ENCODE measurements around the gene OR5B12. TPM values are rescaled to one million over a fixed set of nuclear protein-coding genes. Genes with fewer than 3 reads are reported as not detected.

Gene OR5B12
- total RNA-seq, 2 donors from 2014 or later: not detected

DNA sequence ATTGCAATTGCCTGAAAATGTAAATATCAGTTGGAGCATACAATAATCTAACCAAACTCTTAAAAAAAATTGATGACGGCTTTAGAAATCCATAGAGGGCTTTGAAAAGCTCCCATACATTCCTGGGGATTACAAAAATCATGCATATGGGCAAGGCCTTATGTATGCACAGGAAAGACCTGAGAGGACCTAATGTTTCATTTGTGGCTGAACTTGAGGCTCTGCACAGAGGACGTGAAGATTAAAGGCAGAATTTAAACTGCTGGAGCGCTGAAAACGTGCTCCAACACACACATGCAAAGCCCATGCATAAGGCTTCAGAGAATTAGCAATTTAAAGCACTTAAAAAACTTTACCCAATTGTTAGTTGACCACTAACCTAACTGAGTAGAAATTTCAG is 3.5 kb downstream of the OR5B12 start:
- Histone ChIP-seq H3K4me1 (replicated peaks) (no peaks in the 10 kb centered on the region), H3K27me3 (replicated peaks; ENCODE audit: insufficient read depth) (no peaks in the 10 kb centered on the region), H3K4me3 (no peak overlapping the region), H3K27ac (no peak overlapping the region), H3K36me3 (no peaks in the 10 kb centered on the region), H3K9me3 (no peaks in the 10 kb centered on the region)
- TF ChIP-seq POLR2AphosphoS5 (IDR thresholded peaks at IDR 0.05) (no peak), POLR2A (IDR thresholded peaks at IDR 0.05) (no peak)
- TF ChIP-seq, protein P1, sequence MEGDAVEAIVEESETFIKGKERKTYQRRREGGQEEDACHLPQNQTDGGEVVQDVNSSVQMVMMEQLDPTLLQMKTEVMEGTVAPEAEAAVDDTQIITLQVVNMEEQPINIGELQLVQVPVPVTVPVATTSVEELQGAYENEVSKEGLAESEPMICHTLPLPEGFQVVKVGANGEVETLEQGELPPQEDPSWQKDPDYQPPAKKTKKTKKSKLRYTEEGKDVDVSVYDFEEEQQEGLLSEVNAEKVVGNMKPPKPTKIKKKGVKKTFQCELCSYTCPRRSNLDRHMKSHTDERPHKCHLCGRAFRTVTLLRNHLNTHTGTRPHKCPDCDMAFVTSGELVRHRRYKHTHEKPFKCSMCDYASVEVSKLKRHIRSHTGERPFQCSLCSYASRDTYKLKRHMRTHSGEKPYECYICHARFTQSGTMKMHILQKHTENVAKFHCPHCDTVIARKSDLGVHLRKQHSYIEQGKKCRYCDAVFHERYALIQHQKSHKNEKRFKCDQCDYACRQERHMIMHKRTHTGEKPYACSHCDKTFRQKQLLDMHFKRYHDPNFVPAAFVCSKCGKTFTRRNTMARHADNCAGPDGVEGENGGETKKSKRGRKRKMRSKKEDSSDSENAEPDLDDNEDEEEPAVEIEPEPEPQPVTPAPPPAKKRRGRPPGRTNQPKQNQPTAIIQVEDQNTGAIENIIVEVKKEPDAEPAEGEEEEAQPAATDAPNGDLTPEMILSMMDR (IDR thresholded peaks at IDR 0.05): no peak
- no peak for DNase-seq (ENCODE audit: low spot score)
- 71% methylated on average over 4 of the region's 4 CpGs for WGBS
- intact Hi-C loops (cut with DNase I): no loop called here

DNA sequence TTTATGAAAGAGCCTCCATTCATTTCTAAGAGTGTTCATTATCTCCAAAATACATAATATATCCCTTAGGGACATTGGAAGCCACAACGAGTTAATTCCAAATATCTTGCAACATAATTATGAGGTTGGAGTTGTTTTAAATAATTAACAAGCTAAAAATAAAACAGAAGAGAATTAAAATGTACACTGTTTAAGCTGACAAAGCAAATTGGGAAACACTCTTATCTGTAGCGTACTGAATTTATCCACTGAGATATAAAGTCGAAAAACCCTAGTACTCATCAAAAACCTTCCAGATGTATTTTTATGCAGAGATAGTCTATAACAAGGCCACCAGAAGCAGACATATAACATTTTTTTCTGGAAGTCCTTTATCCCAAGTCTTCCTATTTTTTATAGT is 7.8 kb downstream of the OR5B12 start:
- intact Hi-C loops (cut with DNase I): no loop called here
- TF ChIP-seq POLR2AphosphoS5 (IDR thresholded peaks at IDR 0.05) (no peak), POLR2A (IDR thresholded peaks at IDR 0.05) (no peak)
- TF ChIP-seq, protein P1 (IDR thresholded peaks at IDR 0.05): no peak
- H3K36me3 ChIP-seq: no peaks in the 10 kb centered on the region
- DNase-seq (ENCODE audit: low spot score): no peak
- H3K4me1 ChIP-seq (replicated peaks): no peaks in the 10 kb centered on the region
- no peak overlapping the region for H3K27ac ChIP-seq
- H3K4me3 ChIP-seq: no peak overlapping the region
- no peaks in the 10 kb centered on the region for H3K27me3 ChIP-seq (replicated peaks; ENCODE audit: insufficient read depth)
- WGBS: 93% methylated on average over 3 of the region's 3 CpGs
- H3K9me3 ChIP-seq: no peaks in the 10 kb centered on the region

DNA sequence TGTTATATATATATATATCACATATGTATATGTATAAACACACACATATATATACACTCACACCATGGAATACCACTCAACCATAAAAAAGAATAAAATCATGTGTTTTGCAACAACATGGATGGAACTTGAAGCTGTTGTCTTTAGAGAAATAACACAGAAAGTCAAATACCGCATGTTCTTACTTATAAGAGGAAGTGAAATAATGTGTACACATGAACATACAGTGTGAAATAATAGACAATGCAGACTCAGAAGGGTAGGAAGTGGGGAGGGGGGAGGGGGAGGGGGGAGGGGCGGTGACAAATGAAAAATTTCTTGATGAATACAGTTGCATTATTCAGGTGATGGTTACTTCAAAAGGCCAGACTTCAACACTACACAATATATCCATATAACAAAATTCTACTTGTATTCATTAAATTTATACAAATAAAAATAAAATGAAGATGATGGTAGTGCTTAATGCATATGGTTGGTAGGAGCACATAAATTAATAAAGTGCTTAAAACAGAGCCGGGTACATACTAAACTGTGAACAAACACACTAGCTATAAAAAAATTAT is 8.3 kb downstream of the OR5B12 start:
- H3K27me3 ChIP-seq (replicated peaks; ENCODE audit: insufficient read depth): no peaks in the 10 kb centered on the region
- no peak overlapping the region for H3K4me3 ChIP-seq
- H3K27ac ChIP-seq: no peak overlapping the region
- intact Hi-C loops (cut with DNase I): no loop called here
- H3K4me1 ChIP-seq (replicated peaks): no peaks in the 10 kb centered on the region
- no peaks in the 10 kb centered on the region for H3K9me3 ChIP-seq
- TF ChIP-seq POLR2A (IDR thresholded peaks at IDR 0.05): no peak
- TF ChIP-seq, protein P1 (IDR thresholded peaks at IDR 0.05): no peak
- no peak for TF ChIP-seq POLR2AphosphoS5 (IDR thresholded peaks at IDR 0.05)
- DNase-seq (ENCODE audit: low spot score): no peak
- 72% methylated on average over 3 of the region's 3 CpGs for WGBS
- H3K36me3 ChIP-seq: no peaks in the 10 kb centered on the region

DNA sequence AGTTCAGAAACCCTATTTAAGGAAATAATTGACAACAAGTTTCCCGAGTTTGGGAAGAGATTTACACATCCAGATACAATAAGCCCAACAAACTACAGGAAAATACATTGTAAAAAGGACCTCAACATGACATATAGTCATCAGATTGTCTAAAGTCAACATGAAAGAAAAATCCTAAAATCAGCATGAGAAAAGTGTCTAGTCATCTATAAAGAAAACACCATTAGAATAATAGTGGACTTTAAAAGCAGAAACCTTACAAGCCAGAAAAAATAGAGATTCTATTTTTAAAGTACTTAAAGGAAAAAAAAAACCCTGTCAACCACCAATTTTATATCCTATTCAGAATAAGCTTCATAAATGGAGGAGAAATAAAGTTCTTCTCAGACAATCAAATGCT is 12.8 kb downstream of the OR5B12 start:
- WGBS: 41% methylated on average over 1 of the region's 1 CpG
- Histone ChIP-seq H3K4me3 (no peak overlapping the region), H3K4me1 (replicated peaks) (no peaks in the 10 kb centered on the region), H3K27ac (no peak overlapping the region), H3K9me3 (no peaks in the 10 kb centered on the region), H3K36me3 (no peaks in the 10 kb centered on the region), H3K27me3 (replicated peaks; ENCODE audit: insufficient read depth) (no peaks in the 10 kb centered on the region)
- intact Hi-C loops (cut with DNase I): no loop called here
- no peak for DNase-seq (ENCODE audit: low spot score)
- TF ChIP-seq POLR2A (IDR thresholded peaks at IDR 0.05) (no peak), POLR2AphosphoS5 (IDR thresholded peaks at IDR 0.05) (no peak)
- TF ChIP-seq, protein P1 (IDR thresholded peaks at IDR 0.05): no peak

DNA sequence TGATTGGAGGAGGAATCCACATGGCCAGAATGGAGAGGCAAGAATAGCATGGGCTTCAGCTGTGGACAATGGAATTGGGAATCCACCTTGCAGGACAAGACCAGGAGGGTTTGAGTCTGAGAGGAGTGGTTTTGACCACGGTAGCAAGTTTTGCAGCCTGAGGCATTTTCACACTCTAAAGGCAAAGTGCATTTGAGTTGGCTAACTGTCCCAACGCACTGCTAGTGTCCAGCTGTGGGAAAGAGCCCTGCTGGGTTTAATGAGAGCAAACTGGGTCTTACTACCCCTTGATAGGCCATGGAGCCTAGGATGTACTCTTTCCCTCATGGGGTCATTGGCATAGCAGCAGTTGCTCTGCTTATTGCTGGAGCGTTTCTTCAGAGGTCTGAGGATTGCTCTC is 14.0 kb downstream of the OR5B12 start, which contains the start of gene OR5B2:
Gene OR5B2 (minus strand): TSS at position 101 of the 400 bp plus-strand sequence. CDS start 4,860 bp downstream, outside the sequence.
- intact Hi-C loops (cut with DNase I): no loop called here
- 84% methylated on average over 3 of the region's 3 CpGs for WGBS
- no peak for DNase-seq (ENCODE audit: low spot score)
- H3K4me1 ChIP-seq (replicated peaks): no peaks in the 10 kb centered on the region
- H3K4me3 ChIP-seq: no peak within 1 kb of the TSS
- no peaks in the 10 kb centered on the region for H3K36me3 ChIP-seq
- H3K27me3 ChIP-seq (replicated peaks; ENCODE audit: insufficient read depth): no peaks in the 10 kb centered on the region
- H3K27ac ChIP-seq: no peak within 1 kb of the TSS
- no peaks in the 10 kb centered on the region for H3K9me3 ChIP-seq
- TF ChIP-seq, protein P1 (IDR thresholded peaks at IDR 0.05): no peak
- no peak for TF ChIP-seq POLR2A (IDR thresholded peaks at IDR 0.05)
- TF ChIP-seq POLR2AphosphoS5 (IDR thresholded peaks at IDR 0.05): no peak

All from prostate gland (tissue), 2 donors.